Heart right ventricle (tissue), 16 donors: ENCODE data around the gene NACC2. TPM values are rescaled to one million over a fixed set of nuclear protein-coding genes. Genes with fewer than 3 reads are reported as not detected.
A peak's percentile ranks its signal among the peaks of the same experiment; 100 is the strongest.

Experiments
- ATAC-seq, 8 donors: fragments of 200-7000 bp; cut with Tn5 transposase; one replicate each; pipeline ENCODE4 v1.9.1; 2020; ENCODE audit warnings: mild to moderate bottlenecking in 8 of 8, moderate library complexity in 8 of 8, moderate number of reproducible peaks in 1 of 8
- DNase-seq, 2 donors: peaks; one replicate each; pipeline ENCODE4 v3.0.0-alpha.2; 2020
- H3K27ac ChIP-seq, 10 donors: fragments of 200-600 bp; sonication (generic) in 2 of 10; one replicate each; pipeline versions ENCODE4 v1.5.0 to v1.8.0; 2020 to 2022; ENCODE audit warnings: mild to moderate bottlenecking in 3 of 10
- H3K27me3 ChIP-seq, 7 donors: fragments of 200-600 bp; one replicate each; pipeline ENCODE4 v1.8.0; 2021 to 2022; ENCODE audit warnings: mild to moderate bottlenecking in 2 of 7
- H3K36me3 ChIP-seq, 9 donors: fragments of 200-600 bp; sonication (generic) in 1 of 9; one replicate each; pipeline versions ENCODE4 v1.5.0 to v1.8.0; 2020 to 2022; ENCODE audit warnings: mild to moderate bottlenecking in 2 of 9
- H3K4me1 ChIP-seq, 9 donors: fragments of 200-600 bp; sonication (generic) in 1 of 9; one replicate each; pipeline versions ENCODE4 v1.5.0 to v1.8.0; 2020 to 2022; ENCODE audit warnings: mild to moderate bottlenecking in 4 of 9
- H3K4me3 ChIP-seq, 10 donors: fragments of 200-600 bp; sonication (generic) in 2 of 10; one replicate each; pipeline versions ENCODE4 v1.5.0 to v1.8.0; 2020 to 2022; ENCODE audit warnings: mild to moderate bottlenecking in 7 of 10, moderate library complexity in 2 of 10
- H3K9me3 ChIP-seq, 11 donors: fragments of 200-600 bp in 10 of 11; sonication (generic) in 2 of 11; one replicate each; pipeline versions ENCODE4 v1.5.0 to v1.8.0; 2013 to 2022; ENCODE audit warnings: mild to moderate bottlenecking in 2 of 11, control low read depth in 1 of 11, moderate library complexity in 1 of 11
- CTCF ChIP-seq, 9 donors: fragments of 200-600 bp; sonication (generic) in 2 of 9; IDR thresholded peaks; one replicate each; pipeline versions ENCODE4 v1.5.0 to v1.8.0; 2021 to 2022; ENCODE audit warnings: antibody characterized with exemption in 9 of 9, mild to moderate bottlenecking in 5 of 9, moderate library complexity in 1 of 9
- WGBS, 2 donors: extraction: QIAGEN DNeasy Blood & Tissue Kit; methylation state at CpG; one replicate each; pipeline ENCODE4 v1.1.7; 2013; ENCODE audit warnings: inconsistent platforms in 1 of 2; 5-methylcytosine and 5-hydroxymethylcytosine counted together
- intact Hi-C, 10 donors: fragments of 100-400 bp; cut with DNase I; formaldehyde crosslinking; loops; one replicate each; pipeline versions ENCODE4 v1.11.1 to v1.14.2; 2022
- polyA plus RNA-seq, 2 donors: library from polyadenylated mRNA; stranded (reverse); fragments of 200-250 nt; gene quantifications; one replicate each; pipeline ENCODE4 v1.2.3, GENCODE V29; 2013
- total RNA-seq, 10 donors: library from RNA; stranded (reverse); fragmentation: NEBNext Ultra II Directional in 3 of 10; extraction: Animal tissue kit (Norgen Biotek cat#: 25700) in 3 of 10; gene quantifications; one replicate each; pipeline versions ENCODE4 v1.2.1 to v1.2.4, GENCODE V29; 2021 to 2023
- donor health status: Arrhythmogenic right ventricular cardiomyopathy.
- donor health status: ischemic (EF 13 %, LVEDD 7.1; RV severe dilation, severe dysfunction).
- donor health status: healthy with polysubstance abuse.
- donor health status: DM: no; HTN: yes; CAD: no.
- donor health status: DM: no; HTN: no; CAD: no.
- donor health status: ischemic (EF 25% LVEDD 6.9; RV normal size, moderate dysfunction).
- donor health status: ischemic (EF 25% LVEDD 5.7; RV mildly dilated, moderate dysfunction).
- donor health status: healthy.
- donor health status: DM: yes; HTN: yes; CAD: no.
- donor health status: Ischemic cardiomyopathy.
- donor health status: ischemic (EF 35%, LVEDD 5.7; RV mildly dilated, moderate dysfunction).
- donor health status: nonischemic (EF 11% LVEDD 7.7; RV severe dilation, severe dysfunction).
- donor health status: DM: yes; HTN: yes; CAD: no.
- donor health status: PGD.
- donor health status: ischemic (EF 29% LVEDD 5.4; RV normal size, mild dysfunction).
- donor health status: nonischemic (EF 23%, LVEDD 6.1; RV moderate dilation, normal function).

NACC2 gene
- total and polyA plus RNA-seq, 12 donors: 15.6 to 55.1 (median 39.7) TPM

GRCh38 chr9:136007276-136007933, 87.7 kb downstream of the NACC2 start:
- intact Hi-C loops: no loop called here
- DNase-seq (no peak), ATAC-seq (no peak)
- Histone ChIP-seq H3K27me3 (no peaks in the 10 kb centered on the region), H3K27ac (peak overlapping the region in 5 of 10 donors; percentile 44 to 79 (median 61)), H3K9me3 (no peaks in the 10 kb centered on the region), H3K36me3 (peaks cover 0 to 36% (median 0%) of the 10 kb centered on the region in 9 donors), H3K4me1 (peaks cover 18 to 60% (median 36%) of the 10 kb centered on the region in 9 donors), H3K4me3 (no peak overlapping the region)
- TF ChIP-seq CTCF (IDR thresholded peaks at IDR 0.05): no peak
- 84 to 91% methylated on average over 36 of the region's 36 CpGs for WGBS, 2 donors

GRCh38 chr9:136006169-136006568, 88.9 kb downstream of the NACC2 start:
- ATAC-seq (no peak), DNase-seq (no peak)
- WGBS, 2 donors: 90 to 95% methylated on average over 7 of the region's 7 CpGs
- Histone ChIP-seq H3K9me3 (no peaks in the 10 kb centered on the region), H3K27ac (no peak overlapping the region), H3K27me3 (no peaks in the 10 kb centered on the region), H3K36me3 (peaks cover 0 to 30% (median 0%) of the 10 kb centered on the region in 9 donors), H3K4me1 (peaks cover 11 to 50% (median 24%) of the 10 kb centered on the region in 9 donors), H3K4me3 (no peak overlapping the region)
- no peak for TF ChIP-seq CTCF (IDR thresholded peaks at IDR 0.05)
- intact Hi-C loops: no loop called here

GRCh38 chr9:136004712-136005111, 90.4 kb downstream of the NACC2 start:
- H3K27me3 ChIP-seq: no peaks in the 10 kb centered on the region
- intact Hi-C loops: no loop called here
- peaks cover 11 to 39% (median 16%) of the 10 kb centered on the region in 9 donors for H3K4me1 ChIP-seq
- no peak overlapping the region for H3K4me3 ChIP-seq
- H3K36me3 ChIP-seq: peaks cover 0 to 17% (median 0%) of the 10 kb centered on the region in 9 donors
- no peaks in the 10 kb centered on the region for H3K9me3 ChIP-seq
- ATAC-seq: no peak
- WGBS, 2 donors: 89 to 90% methylated on average over 15 of the region's 15 CpGs
- H3K27ac ChIP-seq: no peak overlapping the region
- TF ChIP-seq CTCF (IDR thresholded peaks at IDR 0.05): no peak
- no peak for DNase-seq

GRCh38 chr9:136004219-136004618, 90.9 kb downstream of the NACC2 start:
- Histone ChIP-seq H3K27me3 (no peaks in the 10 kb centered on the region), H3K4me1 (peaks cover 11 to 38% (median 16%) of the 10 kb centered on the region in 9 donors), H3K27ac (no peak overlapping the region), H3K4me3 (no peak overlapping the region), H3K36me3 (peaks cover 0 to 12% (median 0%) of the 10 kb centered on the region in 9 donors), H3K9me3 (no peaks in the 10 kb centered on the region)
- TF ChIP-seq CTCF (IDR thresholded peaks at IDR 0.05): no peak
- DNase-seq: no peak
- intact Hi-C loops: no loop called here
- no peak for ATAC-seq
- WGBS, 2 donors: 81 to 90% methylated on average over 9 of the region's 9 CpGs
